IMR-90 (cell line): ENCODE data around the gene HOXD13. TPM values are rescaled to one million over a fixed set of nuclear protein-coding genes. Genes with fewer than 3 reads are reported as not detected.

Experiments
- ATAC-seq: fragments of 200-7000 bp; cut with Tn5 transposase; 2 replicates; pipeline ENCODE4 v1.9.1; 2020; ENCODE audit warnings: low read depth, mild to moderate bottlenecking, moderate library complexity
- BruUV-seq: library from RNA; stranded (reverse); fragments of 400-500 nt; replicated peaks from 2 replicates; lab custom pipeline; 2021; lab: Mats Ljungman, UMichigan
- CTCF ChIA-PET: fragments of 300-600 bp; formaldehyde crosslinking; extraction: SDS; loops from one replicate; lab custom pipeline; 2021; ENCODE audit warnings: antibody characterized with exemption; lab: Yijun Ruan, JAX
- POLR2A ChIA-PET: fragments of 300-600 bp; sonication (Branson Sonifier 250); formaldehyde crosslinking; loops from one replicate; lab custom pipeline; 2022; ENCODE audit warnings: antibody characterized with exemption; ENCODE audit not compliant: unreplicated experiment; lab: Charles Lee
- DNase-seq: peaks from one replicate; pipeline ENCODE4 v3.0.0; 2013
- H2AFZ ChIP-seq: replicated peaks from 2 replicates; pipeline ENCODE3; 2013; ENCODE audit warnings: low read length, mild to moderate bottlenecking; ENCODE audit not compliant: poor library complexity
- H2AK5ac ChIP-seq: 2 replicates; pipeline ENCODE4 v1.6.1; 2013; ENCODE audit warnings: low read depth, low read length, inconsistent platforms
- H2AK9ac ChIP-seq: replicated peaks from 2 replicates; pipeline ENCODE3; 2013; ENCODE audit warnings: mild to moderate bottlenecking, low read depth, low read length, moderate library complexity; ENCODE audit not compliant: poor library complexity
- H2BK120ac ChIP-seq: 2 replicates; pipeline ENCODE4 v1.6.1; 2013; ENCODE audit warnings: low read depth, low read length, inconsistent platforms
- H2BK15ac ChIP-seq: 3 replicates; pipeline ENCODE4 v1.6.1; 2013; ENCODE audit warnings: low read depth, low read length, inconsistent platforms
- H2BK20ac ChIP-seq: 2 replicates; pipeline ENCODE4 v1.6.1; 2013; ENCODE audit warnings: low read depth, mild to moderate bottlenecking, inconsistent platforms, low read length, moderate library complexity
- H2BK5ac ChIP-seq: 2 replicates; pipeline ENCODE4 v1.6.1; 2013; ENCODE audit warnings: mild to moderate bottlenecking, low read depth, low read length, inconsistent platforms; ENCODE audit not compliant: poor library complexity, severe bottlenecking
- H3K14ac ChIP-seq: replicated peaks from 2 replicates; pipeline ENCODE4 v1.6.1; 2013; ENCODE audit warnings: low read depth, low read length, inconsistent platforms
- H3K18ac ChIP-seq: 2 replicates; pipeline ENCODE4 v1.6.1; 2013; ENCODE audit warnings: low read depth, low read length, control low read depth
- H3K23ac ChIP-seq: 2 replicates; pipeline ENCODE4 v1.6.1; 2013; ENCODE audit warnings: low read depth, low read length, inconsistent platforms
- H3K27ac ChIP-seq: 2 replicates; pipeline ENCODE4 v1.5.1; 2013; ENCODE audit warnings: mild to moderate bottlenecking, control low read depth, low read length; ENCODE audit not compliant: insufficient read depth
- H3K27me3 ChIP-seq: 2 replicates; pipeline ENCODE4 v1.6.1; 2013; ENCODE audit warnings: low read length; ENCODE audit not compliant: control insufficient read depth, insufficient read depth
- H3K36me3 ChIP-seq: 2 replicates; pipeline ENCODE4 v1.6.1; 2013; ENCODE audit warnings: low read length, mixed read lengths; ENCODE audit not compliant: control insufficient read depth, insufficient read depth
- H3K4ac ChIP-seq: 2 replicates; pipeline ENCODE4 v1.6.1; 2013; ENCODE audit warnings: low read depth, low read length, inconsistent platforms
- H3K4me1 ChIP-seq: 2 replicates; pipeline ENCODE4 v1.6.1; 2013; ENCODE audit warnings: low read length, mixed read lengths; ENCODE audit not compliant: control insufficient read depth, insufficient read depth
- H3K4me2 ChIP-seq: 2 replicates; pipeline ENCODE4 v1.6.1; 2013; ENCODE audit warnings: low read depth, mild to moderate bottlenecking, control low read depth, low read length, moderate library complexity
- H3K4me3 ChIP-seq: 2 replicates; pipeline ENCODE4 v1.5.1; 2013; ENCODE audit warnings: low read depth, mild to moderate bottlenecking, control low read depth, low read length, moderate library complexity; ENCODE audit not compliant: insufficient read depth
- H3K56ac ChIP-seq: 2 replicates; pipeline ENCODE4 v1.6.1; 2013; ENCODE audit warnings: low read length, inconsistent platforms; ENCODE audit not compliant: insufficient read depth; ENCODE audit errors: extremely low read depth
- H3K79me1 ChIP-seq, 2 experiments: 2 replicates each; pipeline ENCODE4 v1.6.1; 2013; ENCODE audit warnings: low read length in 2 of 2, inconsistent platforms in 1 of 2, low read depth in 1 of 2
- H3K9ac ChIP-seq: 2 replicates; pipeline ENCODE4 v1.6.1; 2013; ENCODE audit warnings: low read depth, low read length, control low read depth
- H3K9me1 ChIP-seq: 2 replicates; pipeline ENCODE4 v1.6.1; 2013; ENCODE audit warnings: low read length, inconsistent platforms; ENCODE audit not compliant: insufficient read depth
- H3K9me3 ChIP-seq: 2 replicates; pipeline ENCODE4 v1.6.1; 2013; ENCODE audit warnings: low read length; ENCODE audit not compliant: control insufficient read depth, insufficient read depth
- H4K20me1 ChIP-seq: 2 replicates; pipeline ENCODE4 v1.6.1; 2013; ENCODE audit warnings: low read length, inconsistent platforms; ENCODE audit not compliant: insufficient read depth
- H4K5ac ChIP-seq: 2 replicates; pipeline ENCODE4 v1.6.1; 2013; ENCODE audit warnings: mild to moderate bottlenecking, low read depth, low read length, control low read depth
- H4K8ac ChIP-seq, 2 experiments: 2 replicates each; pipeline ENCODE4 v1.6.1; 2013; ENCODE audit warnings: low read depth in 2 of 2, low read length in 2 of 2, control low read depth in 1 of 2, inconsistent platforms in 1 of 2
- H4K91ac ChIP-seq: 2 replicates; pipeline ENCODE4 v1.6.1; 2013; ENCODE audit warnings: low read depth, low read length, inconsistent platforms; ENCODE audit not compliant: insufficient read depth
- FOS ChIP-seq: fragments of 150-350 bp; IDR thresholded peaks from 2 replicates; pipeline ENCODE4 v1.6.1; 2016; ENCODE audit warnings: low read depth, low read length
- WGBS, 2 experiments: methylation state at CpG; one replicate each; pipeline versions ENCODE4 v1.1.5 to v1.1.7; 2013; ENCODE audit warnings: missing lambda C conversion rate in 2 of 2; ENCODE audit not compliant: insufficient read length in 1 of 2; ENCODE audit errors: extremely low coverage in 2 of 2; 5-methylcytosine and 5-hydroxymethylcytosine counted together
- dilution Hi-C: fragments of 300-500 bp; cut with HindIII; formaldehyde crosslinking; loops from one replicate; pipeline ENCODE4 v1.14.3; 2018; ENCODE audit warnings: low sequenced_read_pairs; ENCODE audit not compliant: unreplicated experiment
- in situ Hi-C: fragments of 300-500 bp; cut with MboI; formaldehyde crosslinking; loops from 3 replicates; pipeline ENCODE4 v1.14.3; 2019; ENCODE audit warnings: low sequenced_read_pairs, inconsistent platforms, mixed read lengths
- intact Hi-C: fragments of 100-400 bp; cut with micrococcal nuclease; formaldehyde crosslinking; loops from 2 replicates; pipeline ENCODE4 v1.10.0; 2022
- polyA plus RNA-seq, 3 experiments: library from polyadenylated mRNA; depleted of rRNA; stranded (reverse); fragments of >200 nt; gene quantifications; 2 replicates each; pipeline ENCODE4 v1.2.3, GENCODE V29; 2012; ENCODE audit warnings: low replicate concordance in 1 of 3
- total RNA-seq: library from RNA; depleted of rRNA; stranded (reverse); fragments of >200 nt; gene quantifications from 2 replicates; pipeline ENCODE4 v1.2.3, GENCODE V29; 2012

HOXD13 gene
- total and polyA plus RNA-seq, 2 of the 4 experiments (the other 2 are of a cell fraction), result not detected

DNA sequence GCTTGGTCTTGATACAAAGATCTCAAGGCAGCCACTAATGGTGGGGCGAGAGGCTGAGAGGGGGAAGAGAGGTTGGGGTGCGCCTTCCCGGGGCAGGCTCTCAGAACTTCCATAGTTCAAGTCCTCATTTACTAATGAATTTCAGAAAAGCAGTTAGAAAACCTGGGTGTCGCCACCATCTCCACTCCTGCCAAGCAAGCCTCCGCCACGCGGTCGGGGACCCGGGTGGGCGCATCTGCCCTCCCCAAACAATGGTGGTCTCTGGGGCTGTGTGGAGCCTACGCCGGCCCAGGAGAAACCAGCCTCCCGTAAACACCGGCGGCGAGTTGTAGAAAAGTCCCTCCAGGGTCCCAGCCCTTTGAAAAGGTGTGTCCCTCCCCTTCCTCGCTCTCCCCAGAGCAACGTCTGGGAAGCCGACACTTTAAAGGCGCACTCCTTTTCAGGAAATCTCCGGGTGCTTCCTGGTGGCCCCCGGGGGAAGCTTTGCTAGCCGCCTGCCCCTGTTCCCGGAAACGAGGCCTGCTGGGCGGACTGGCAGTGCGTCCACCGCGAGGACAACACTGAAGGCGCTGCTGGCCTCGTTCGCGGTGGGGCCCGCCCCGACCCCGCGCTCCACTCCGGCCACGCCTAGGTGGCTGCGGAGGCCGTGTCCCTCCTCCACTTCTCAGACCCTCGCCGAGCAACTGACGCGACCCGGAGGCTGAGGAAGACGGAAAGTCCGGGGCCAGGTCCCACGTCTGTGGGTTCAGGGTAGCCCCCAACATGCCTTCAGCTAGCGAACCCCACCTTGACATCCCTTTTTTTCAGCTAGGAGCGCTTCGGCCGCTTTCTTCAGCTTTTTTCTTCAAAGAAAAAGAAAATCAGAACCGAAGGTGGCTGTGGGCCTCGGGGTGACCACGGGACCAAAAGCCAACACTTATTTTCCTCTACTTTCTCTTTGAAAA, 25.6 kb upstream of the HOXD13 start:
- dilution Hi-C loops, result no loop called here
- H3K4ac ChIP-seq, result no peak overlapping the region
- in situ Hi-C loops, result no loop called here
- BruUV-seq, result no TSS peak
- H2BK5ac ChIP-seq, result no peak overlapping the region
- H3K79me1 ChIP-seq, result no peaks in the 10 kb centered on the region
- ChIA-PET CTCF (no interaction called here), POLR2A (no interaction called here)
- WGBS, 2 experiments, result 12% methylated on average over 32 of the region's 56 CpGs; no CpG with 5 or more reads in 1 of the 2 experiments
- no peak overlapping the region for H3K4me3 ChIP-seq
- H3K9me3 ChIP-seq, result peaks cover 3% of the 10 kb centered on the region; the same call in 1 of the 2 replicates
- no peak overlapping the region for H4K5ac ChIP-seq
- H2BK120ac ChIP-seq, result no peak overlapping the region
- intact Hi-C loops, result no loop called here
- H3K27ac ChIP-seq, result no peak overlapping the region
- ATAC-seq (no peak), DNase-seq (no peak)
- no peak overlapping the region for H3K18ac ChIP-seq
- H3K14ac ChIP-seq, result no peak overlapping the region
- no peak overlapping the region for H4K91ac ChIP-seq
- TF ChIP-seq FOS, result no peak
- peaks cover 59% of the 10 kb centered on the region for H3K27me3 ChIP-seq
- no peaks in the 10 kb centered on the region for H4K20me1 ChIP-seq
- no peak overlapping the region for H2BK15ac ChIP-seq
- no peak overlapping the region for H3K56ac ChIP-seq
- no peak overlapping the region for H3K23ac ChIP-seq
- no peaks in the 10 kb centered on the region for H3K4me1 ChIP-seq
- H2AK5ac ChIP-seq, result no peak overlapping the region
- H2AFZ ChIP-seq, result peak overlapping the region; percentile 79
- H3K9me1 ChIP-seq, result no peaks in the 10 kb centered on the region
- no peak overlapping the region for H3K9ac ChIP-seq
- no peak overlapping the region for H2AK9ac ChIP-seq
- no peaks in the 10 kb centered on the region for H3K36me3 ChIP-seq
- H4K8ac ChIP-seq, result no peak overlapping the region
- no peak overlapping the region; the same call in 1 of the 2 replicates for H3K4me2 ChIP-seq
- H2BK20ac ChIP-seq, result no peak overlapping the region
